ENCODE results near the gene KNSTRN. TPM values are rescaled to one million over a fixed set of nuclear protein-coding genes. Genes with fewer than 3 reads are reported as not detected.

KNSTRN gene
- total and polyA plus RNA-seq, 2 of the 8 experiments (the other 6 are each of a cell fraction or from before 2014, with no cell fraction given) = 25.1 to 79.4 TPM

DNA sequence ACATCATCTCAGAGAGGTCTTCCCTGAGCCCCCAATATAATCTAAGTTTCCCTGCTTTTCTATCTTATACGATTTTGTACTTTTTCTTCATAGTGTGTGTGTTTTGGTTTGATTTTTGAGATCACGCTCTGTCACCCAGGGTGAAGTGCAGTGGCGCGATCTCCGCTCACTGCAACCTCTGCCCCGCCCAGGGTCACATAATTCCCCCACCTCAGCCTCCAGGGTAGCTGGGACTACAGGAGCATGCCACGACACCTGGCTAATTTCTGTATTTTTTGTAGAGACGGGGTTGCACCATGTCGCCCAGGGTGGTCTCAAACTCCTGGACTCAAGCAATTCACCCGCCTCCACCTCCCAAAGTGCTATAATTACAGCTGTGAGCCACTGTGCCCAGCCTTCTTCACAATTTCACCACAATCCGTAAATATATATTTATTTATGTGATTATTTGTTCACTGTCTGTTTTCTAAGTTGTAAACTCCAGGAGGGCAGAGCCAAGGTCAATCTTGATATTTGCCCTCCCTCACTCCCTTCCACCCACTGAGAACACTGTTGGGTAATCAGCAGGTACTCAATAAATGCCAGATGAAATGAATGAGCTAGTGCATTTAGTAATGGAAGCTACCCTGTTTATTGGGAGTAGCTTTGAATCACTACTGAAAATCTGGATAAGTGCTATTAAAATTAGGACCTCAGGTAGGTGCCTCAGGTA, 547 bp upstream of the KNSTRN start:
- H2AFZ ChIP-seq (ENCODE audit: low read length) = peak overlapping the region; percentile 98
- H3K4me3 ChIP-seq (ENCODE audit: extremely low read depth in 1 of 4, insufficient read depth in 2 of 4, low read depth in 3 of 4, low read length in 4 of 4) = peak overlapping the region in 3 of 4 experiments; percentile 7 to 88 (median 14); a peak in 3 of 8 replicates
- no peak overlapping the region for H4K8ac ChIP-seq (ENCODE audit: extremely low read depth, insufficient read depth, low read length)
- DNase-seq (ENCODE audit: low read depth in 1 of 2, low spot score in 2 of 2) (no peak), FAIRE-seq (no peak)
- no peak overlapping the region; the same call in 1 of the 2 replicates for H3K18ac ChIP-seq (ENCODE audit: extremely low read depth, low read length)
- no peaks in the 10 kb centered on the region for H3K27me3 ChIP-seq (replicated peaks in 1 of 4; ENCODE audit: control insufficient read depth in 3 of 4, extremely low read depth in 1 of 4, insufficient read depth in 3 of 4, low read length in 3 of 4)
- H3K79me2 ChIP-seq (ENCODE audit: control insufficient read depth in 1 of 2, insufficient read depth in 2 of 2, low read length in 2 of 2) = peaks cover 0 to 24% of the 10 kb centered on the region in 2 experiments; a peak in 3 of 4 replicates
- H3K36me3 ChIP-seq (ENCODE audit: control insufficient read depth in 2 of 4, insufficient read depth in 4 of 4, low read length in 3 of 4) = peaks cover 9 to 21% (median 10%) of the 10 kb centered on the region in 4 experiments
- peaks cover 0 to 2% of the 10 kb centered on the region in 2 experiments for H4K20me1 ChIP-seq (replicated peaks in 1 of 2; ENCODE audit: control insufficient read depth in 1 of 2, insufficient read depth in 2 of 2, low read length in 2 of 2)
- peak overlapping the region; percentile 71; the same call in 1 of the 2 replicates for H2BK12ac ChIP-seq (ENCODE audit: low read depth, low read length)
- peak overlapping the region; percentile 12; the same call in 1 of the 2 replicates for H2BK5ac ChIP-seq (ENCODE audit: low read depth, low read length)
- no peak overlapping the region for H3K56ac ChIP-seq (replicated peaks; ENCODE audit: insufficient read length, low read depth, low read length)
- ChIA-PET CTCF (ENCODE audit: partially characterized antibody) (interaction anchor here (0.8 to 5.1 kb wide), 7 partner anchors 10 to 71 kb away, joined by 3 to 49 read pairs (median 3); no protein-coding TSS in a partner anchor), POLR2A (ENCODE audit: partially characterized antibody) (interaction anchor here (0.8 to 4.0 kb wide), 25 partner anchors 9 to 124 kb away, joined by 3 to 24 read pairs (median 3); partner anchors contain the start of genes BAHD1 and IVD)
- H3K4me1 ChIP-seq (replicated peaks in 1 of 4; ENCODE audit: control insufficient read depth in 3 of 4, insufficient read depth in 4 of 4, low read length in 3 of 4) = peaks cover 2 to 8% (median 4%) of the 10 kb centered on the region in 4 experiments; a peak in 4 of 7 replicates
- no peak for TF ChIP-seq CHD2 (IDR thresholded peaks at IDR 0.05; ENCODE audit: low read length)
- TF ChIP-seq RNF2 (IDR thresholded peaks at IDR 0.05; ENCODE audit: borderline replicate concordance, low read depth, low read length, missing control alignments, poor library complexity, severe bottlenecking) = no peak
- TF ChIP-seq TAF7 (optimal IDR thresholded peaks at IDR 0.05; ENCODE audit: borderline replicate concordance, low read depth, low read length) = no peak
- TF ChIP-seq CEBPB (IDR thresholded peaks at IDR 0.05; ENCODE audit: low read depth, low read length) = no peak
- no peak overlapping the region for H3K4ac ChIP-seq (replicated peaks; ENCODE audit: insufficient read length, low read depth, low read length)
- peak overlapping the region; percentile 37 for H4K5ac ChIP-seq (ENCODE audit: insufficient read length, low read depth, low read length)
- no peak overlapping the region for H2AK5ac ChIP-seq (ENCODE audit: low read depth, low read length)
- H3K9me3 ChIP-seq (ENCODE audit: insufficient read depth in 2 of 2, low read depth in 1 of 2, low read length in 1 of 2) = peaks cover 0 to 2% of the 10 kb centered on the region in 2 experiments; a peak in 1 of 4 replicates
- H3K14ac ChIP-seq (ENCODE audit: insufficient read length) = no peak overlapping the region
- no peak overlapping the region for H2BK120ac ChIP-seq (replicated peaks; ENCODE audit: low read depth, low read length)
- peaks cover 10% of the 10 kb centered on the region for H3K79me1 ChIP-seq (ENCODE audit: low read depth, low read length)
- H3K27ac ChIP-seq (ENCODE audit: low read depth, low read length) = peak overlapping the region; percentile 21; the same call in 1 of the 2 replicates
- H2BK15ac ChIP-seq (ENCODE audit: low read length) = 0 out of 2 replicates have a peak overlapping the region, but pooled peaks have one; percentile 33
- peaks cover 6% of the 10 kb centered on the region; the same call in 1 of the 2 replicates for H3K23me2 ChIP-seq (ENCODE audit: low read depth, low read length)
- peak overlapping the region in 2 of 4 experiments; percentile 0 to 32; a peak in 1 of 7 replicates for H3K9ac ChIP-seq (replicated peaks in 1 of 4; ENCODE audit: extremely low read depth in 1 of 4, low read depth in 3 of 4, low read length in 3 of 4)
- peak overlapping the region; percentile 10; the same call in 1 of the 2 replicates for H2BK20ac ChIP-seq (ENCODE audit: low read length)
- H3K4me2 ChIP-seq (ENCODE audit: insufficient read depth in 1 of 2, low read depth in 2 of 2, low read length in 2 of 2) = peak overlapping the region; percentile 75 to 91; a peak in 3 of 4 replicates
- H4K91ac ChIP-seq (replicated peaks; ENCODE audit: insufficient read length, low read length) = peak overlapping the region; percentile 23
- 82% methylated on average over 11 of the region's 11 CpGs; no CpG with 5 or more reads in 1 of the 2 experiments for WGBS, 2 experiments (ENCODE audit: extremely low coverage in 1 of 2, insufficient coverage in 1 of 2, insufficient read length in 1 of 2, insufficient replicate concordance in 2 of 2, low coverage in 1 of 2, low lambda C conversion rate in 2 of 2, missing lambda C conversion rate in 1 of 2)
- no peak overlapping the region for H3K23ac ChIP-seq (ENCODE audit: insufficient read length)

All from H1 (cell line).